BLaER1 (cell line): Measurements from ENCODE around the gene PPARA.
"Not testable (repeated sequence)": the region's sequence is repeated elsewhere in the genome, so short reads cannot be mapped to it uniquely, and the experiment has no call there.

Experiments
- H3K27ac ChIP-seq: shearing (Covaris generic); formaldehyde crosslinking; 2 replicates; pipeline ENCODE4 v1.8.1; 2022
- H3K27me3 ChIP-seq: shearing (Covaris generic); formaldehyde crosslinking; 2 replicates; pipeline ENCODE4 v1.8.1; 2022
- H3K36me3 ChIP-seq: shearing (Covaris generic); formaldehyde crosslinking; 2 replicates; pipeline ENCODE4 v1.8.1; 2022
- H3K4me1 ChIP-seq: shearing (Covaris generic); formaldehyde crosslinking; 2 replicates; pipeline ENCODE4 v1.8.1; 2022
- H3K4me2 ChIP-seq: shearing (Covaris generic); formaldehyde crosslinking; 2 replicates; pipeline ENCODE4 v1.8.1; 2022
- H3K4me3 ChIP-seq: shearing (Covaris generic); formaldehyde crosslinking; 2 replicates; pipeline ENCODE4 v1.8.1; 2022
- H3K9ac ChIP-seq: shearing (Covaris generic); formaldehyde crosslinking; 2 replicates; pipeline ENCODE4 v1.8.1; 2022
- H3K9me3 ChIP-seq: shearing (Covaris generic); formaldehyde crosslinking; 2 replicates; pipeline ENCODE4 v1.8.1; 2022
- H4K20me1 ChIP-seq: shearing (Covaris generic); formaldehyde crosslinking; 2 replicates; pipeline ENCODE4 v1.8.1; 2022
- Cebpa-rat ChIP-seq: shearing (Covaris generic); IDR thresholded peaks from 2 replicates; pipeline ENCODE4 v1.8.1; 2022

PPARA gene

GRCh38 chr22:46250035-46250782 is 99.9 kb downstream of the PPARA start, which contains the start of gene CDPF1:
CDPF1 (minus strand) TSS chr22:46250293; CDS start chr22:46248284, 2,009 bp downstream.
- H3K4me3 ChIP-seq = peak within 1 kb of the TSS; percentile 84
- no peak for TF ChIP-seq Cebpa-rat
- peak within 1 kb of the TSS; percentile 92 for H3K9ac ChIP-seq
- H3K27ac ChIP-seq = peak within 1 kb of the TSS; percentile 97
- H3K9me3 ChIP-seq = peaks cover 3% of the 10 kb centered on the region
- 0 out of 2 replicates have a peak, but pooled peaks cover 10% of the 10 kb centered on the region for H3K36me3 ChIP-seq
- H4K20me1 ChIP-seq = no peaks in the 10 kb centered on the region
- H3K4me2 ChIP-seq = peak within 1 kb of the TSS; percentile 81
- no peaks in the 10 kb centered on the region for H3K27me3 ChIP-seq
- H3K4me1 ChIP-seq = peaks cover 66% of the 10 kb centered on the region

- Histone ChIP-seq H3K4me1 (peaks cover 62% of the 10 kb centered on the region), H3K9ac (peak overlapping the region; percentile 92), H3K36me3 (0 out of 2 replicates have a peak, but pooled peaks cover 10% of the 10 kb centered on the region), H3K27ac (peak overlapping the region; percentile 97), H3K27me3 (no peaks in the 10 kb centered on the region), H3K4me3 (peak overlapping the region; percentile 84), H3K4me2 (peak overlapping the region; percentile 81), H3K9me3 (peaks cover 3% of the 10 kb centered on the region), H4K20me1 (no peaks in the 10 kb centered on the region)
- no peak for TF ChIP-seq Cebpa-rat
Measured at GRCh38 chr22:46250783-46251125, 100.4 kb downstream of the PPARA start.

GRCh38 chr22:46251266-46251665 is 100.9 kb downstream of the PPARA start:
- H3K4me2 ChIP-seq = peak overlapping the region; percentile 81
- TF ChIP-seq Cebpa-rat = no peak
- peak overlapping the region; percentile 84 for H3K4me3 ChIP-seq
- H3K27me3 ChIP-seq = no peaks in the 10 kb centered on the region
- H3K36me3 ChIP-seq = 0 out of 2 replicates have a peak, but pooled peaks cover 10% of the 10 kb centered on the region
- peak overlapping the region; percentile 97 for H3K27ac ChIP-seq
- H3K4me1 ChIP-seq = peaks cover 57% of the 10 kb centered on the region
- H3K9ac ChIP-seq = peak overlapping the region; percentile 92
- peaks cover 3% of the 10 kb centered on the region for H3K9me3 ChIP-seq
- H4K20me1 ChIP-seq = no peaks in the 10 kb centered on the region

GRCh38 chr22:46251816-46252380 is 101.6 kb downstream of the PPARA start:
- Histone ChIP-seq H3K9me3 (peaks cover 8% of the 10 kb centered on the region), H3K9ac (no peak overlapping the region), H4K20me1 (no peaks in the 10 kb centered on the region), H3K27ac (no peak overlapping the region), H3K4me2 (0 out of 2 replicates have a peak overlapping the region, but pooled peaks have one; percentile 81), H3K27me3 (no peaks in the 10 kb centered on the region), H3K36me3 (0 out of 2 replicates have a peak, but pooled peaks cover 4% of the 10 kb centered on the region), H3K4me3 (no peak overlapping the region), H3K4me1 (peaks cover 51% of the 10 kb centered on the region)
- no peak for TF ChIP-seq Cebpa-rat

GRCh38 chr22:46256358-46256958 is 106.1 kb downstream of the PPARA start:
- H3K4me1 ChIP-seq = peaks cover 14% of the 10 kb centered on the region
- H3K9ac ChIP-seq = no peak overlapping the region
- no peak overlapping the region for H3K27ac ChIP-seq
- H4K20me1 ChIP-seq = no peaks in the 10 kb centered on the region
- peaks cover 48% of the 10 kb centered on the region for H3K9me3 ChIP-seq
- H3K4me3 ChIP-seq = no peak overlapping the region
- no peaks in the 10 kb centered on the region for H3K36me3 ChIP-seq
- no peak overlapping the region for H3K4me2 ChIP-seq
- no peaks in the 10 kb centered on the region for H3K27me3 ChIP-seq
- TF ChIP-seq Cebpa-rat = no peak

- Histone ChIP-seq H3K27me3 (no peaks in the 10 kb centered on the region), H3K27ac (no peak overlapping the region), H4K20me1 (no peaks in the 10 kb centered on the region), H3K9me3 (peaks cover 76% of the 10 kb centered on the region), H3K9ac (no peak overlapping the region), H3K4me2 (no peak overlapping the region), H3K36me3 (no peaks in the 10 kb centered on the region), H3K4me3 (no peak overlapping the region), H3K4me1 (peaks cover 16% of the 10 kb centered on the region)
- TF ChIP-seq Cebpa-rat = no peak
Measured at GRCh38 chr22:46259374-46259773, 109.0 kb downstream of the PPARA start.

- Histone ChIP-seq H3K27me3 (no peaks in the 10 kb centered on the region), H3K36me3 (no peaks in the 10 kb centered on the region), H3K9ac (no peak overlapping the region), H4K20me1 (no peaks in the 10 kb centered on the region), H3K9me3 (peaks cover 81% of the 10 kb centered on the region), H3K4me1 (peaks cover 9% of the 10 kb centered on the region; the same call in 1 of the 2 replicates), H3K4me2 (no peak overlapping the region), H3K27ac (no peak overlapping the region), H3K4me3 (no peak overlapping the region)
- no peak for TF ChIP-seq Cebpa-rat
Measured at GRCh38 chr22:46260038-46260437, 109.7 kb downstream of the PPARA start.

GRCh38 chr22:46262449-46263215 is 112.3 kb downstream of the PPARA start:
- H3K4me3 ChIP-seq = peak overlapping the region; percentile 28
- H3K9ac ChIP-seq = no peak overlapping the region
- H3K4me2 ChIP-seq = no peak overlapping the region

GRCh38 chr22:46263216-46263590 is 112.9 kb downstream of the PPARA start, which contains the start of gene PKDREJ:
PKDREJ (minus strand) TSS chr22:46263343; CDS start chr22:46263322, 21 bp downstream.
- H3K9me3 ChIP-seq = peaks cover 82% of the 10 kb centered on the region
- H3K4me3 ChIP-seq = peak within 1 kb of the TSS; percentile 28
- H4K20me1 ChIP-seq = no peaks in the 10 kb centered on the region
- peaks cover 19% of the 10 kb centered on the region for H3K4me1 ChIP-seq
- H3K27me3 ChIP-seq = peaks cover 14% of the 10 kb centered on the region
- no peak within 1 kb of the TSS for H3K9ac ChIP-seq
- no peak within 1 kb of the TSS for H3K4me2 ChIP-seq
- no peak within 1 kb of the TSS for H3K27ac ChIP-seq
- TF ChIP-seq Cebpa-rat = no peak
- no peaks in the 10 kb centered on the region for H3K36me3 ChIP-seq

More at GRCh38 chr22:46262449-46263215, 112.3 kb downstream of the PPARA start:
- TF ChIP-seq Cebpa-rat = no peak
- Histone ChIP-seq H4K20me1 (no peaks in the 10 kb centered on the region), H3K27me3 (peaks cover 10% of the 10 kb centered on the region; the same call in 1 of the 2 replicates), H3K36me3 (no peaks in the 10 kb centered on the region), H3K9me3 (peaks cover 88% of the 10 kb centered on the region), H3K27ac (no peak overlapping the region), H3K4me1 (peaks cover 15% of the 10 kb centered on the region)

- Histone ChIP-seq H3K9me3 (peaks cover 70% of the 10 kb centered on the region), H3K27me3 (peaks cover 17% of the 10 kb centered on the region), H3K4me1 (peaks cover 23% of the 10 kb centered on the region), H3K4me3 (0 out of 2 replicates have a peak overlapping the region, but pooled peaks have one; percentile 33)
- not testable (repeated sequence) for H3K27ac ChIP-seq, H4K20me1 ChIP-seq, H3K36me3 ChIP-seq, H3K9ac ChIP-seq, H3K4me2 ChIP-seq
Measured at GRCh38 chr22:46264520-46264919, 114.2 kb downstream of the PPARA start.

- not testable (repeated sequence) for H3K4me2 ChIP-seq, H3K27ac ChIP-seq, H3K36me3 ChIP-seq, H4K20me1 ChIP-seq, H3K9ac ChIP-seq
- Histone ChIP-seq H3K4me3 (0 out of 2 replicates have a peak overlapping the region, but pooled peaks have one; percentile 33), H3K27me3 (peaks cover 17% of the 10 kb centered on the region), H3K9me3 (peaks cover 62% of the 10 kb centered on the region), H3K4me1 (peaks cover 23% of the 10 kb centered on the region)
Measured at GRCh38 chr22:46265627-46266026, 115.3 kb downstream of the PPARA start.
